Esophagus (tissue), 2 donors: ENCODE measurements around the gene CTSE. TPM values are rescaled to one million over a fixed set of nuclear protein-coding genes. Genes with fewer than 3 reads are reported as not detected.
A peak's percentile ranks its signal among the peaks of the same experiment; 100 is the strongest.

Source experiments
- H3K27ac ChIP-seq, 2 donors: one replicate each; pipeline ENCODE4 v1.5.1; 2013; ENCODE audit warnings: low read depth in 2 of 2, mild to moderate bottlenecking in 2 of 2, inconsistent platforms in 1 of 2, low read length in 1 of 2, moderate library complexity in 1 of 2
- H3K27me3 ChIP-seq, 2 donors: one replicate each; pipeline ENCODE4 v1.6.1; 2013; ENCODE audit warnings: low read length in 2 of 2, control low read depth in 1 of 2, mild to moderate bottlenecking in 1 of 2; ENCODE audit not compliant: insufficient read depth in 2 of 2, control insufficient read depth in 1 of 2
- H3K36me3 ChIP-seq, 2 donors: one replicate each; pipeline ENCODE4 v1.6.1; 2013; ENCODE audit warnings: low read length in 1 of 2; ENCODE audit not compliant: control insufficient read depth in 2 of 2, insufficient read depth in 2 of 2
- H3K4me1 ChIP-seq, 2 donors: one replicate each; pipeline ENCODE4 v1.6.1; 2013; ENCODE audit warnings: low read length in 1 of 2; ENCODE audit not compliant: control insufficient read depth in 2 of 2, insufficient read depth in 2 of 2
- H3K4me3 ChIP-seq, 2 donors: one replicate each; pipeline ENCODE4 v1.5.1; 2013; ENCODE audit warnings: low read length in 2 of 2, mild to moderate bottlenecking in 2 of 2, low read depth in 1 of 2, moderate library complexity in 1 of 2
- H3K9me3 ChIP-seq, 2 donors: one replicate each; pipeline ENCODE4 v1.6.1; 2013; ENCODE audit warnings: mild to moderate bottlenecking in 2 of 2, low read depth in 1 of 2, low read length in 1 of 2, moderate library complexity in 1 of 2; ENCODE audit not compliant: control insufficient read depth in 2 of 2, insufficient read depth in 1 of 2
- WGBS, 2 donors: extraction: QIAGEN DNeasy Blood & Tissue Kit; methylation state at CpG; one replicate each; pipeline ENCODE4 v1.1.7; 2013; 5-methylcytosine and 5-hydroxymethylcytosine counted together
- polyA plus RNA-seq, 2 donors: library from polyadenylated mRNA; stranded (reverse); fragments of 200-250 nt; gene quantifications; one replicate each; pipeline ENCODE4 v1.2.3, GENCODE V29; 2013
- donor health status: healthy with polysubstance abuse.
- donor health status: Bipolar disorder and iron deficiency.

Gene CTSE
- polyA plus RNA-seq, 2 donors: 0.09 to 0.53 TPM

DNA sequence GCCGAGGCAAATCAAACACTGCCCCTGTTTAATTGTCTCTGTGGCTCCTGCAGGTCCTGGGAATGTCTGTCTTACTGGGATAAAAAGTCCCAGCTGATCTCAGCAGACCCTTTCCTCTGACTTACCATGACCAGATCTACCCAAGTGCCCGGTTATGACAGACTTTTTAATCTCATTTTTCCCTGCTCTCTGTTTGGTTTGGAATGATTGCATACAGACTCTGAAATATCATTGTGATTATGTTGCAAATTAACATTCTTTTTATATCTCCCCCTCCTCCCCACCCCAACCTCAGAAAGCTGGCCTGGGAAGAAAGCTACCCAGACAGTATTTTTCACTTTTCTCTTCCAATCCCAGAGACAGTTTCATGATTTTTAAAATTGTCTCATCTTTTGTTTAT is 36.8 kb downstream of the CTSE start:
- Histone ChIP-seq H3K4me1 (peaks cover 0 to 15% of the 10 kb centered on the region in 2 donors), H3K36me3 (peaks cover 3 to 5% of the 10 kb centered on the region in 2 donors), H3K9me3 (no peaks in the 10 kb centered on the region), H3K4me3 (no peak overlapping the region), H3K27me3 (no peaks in the 10 kb centered on the region), H3K27ac (no peak overlapping the region)
- 53 to 63% methylated on average over 2 of the region's 2 CpGs for WGBS, 2 donors

DNA sequence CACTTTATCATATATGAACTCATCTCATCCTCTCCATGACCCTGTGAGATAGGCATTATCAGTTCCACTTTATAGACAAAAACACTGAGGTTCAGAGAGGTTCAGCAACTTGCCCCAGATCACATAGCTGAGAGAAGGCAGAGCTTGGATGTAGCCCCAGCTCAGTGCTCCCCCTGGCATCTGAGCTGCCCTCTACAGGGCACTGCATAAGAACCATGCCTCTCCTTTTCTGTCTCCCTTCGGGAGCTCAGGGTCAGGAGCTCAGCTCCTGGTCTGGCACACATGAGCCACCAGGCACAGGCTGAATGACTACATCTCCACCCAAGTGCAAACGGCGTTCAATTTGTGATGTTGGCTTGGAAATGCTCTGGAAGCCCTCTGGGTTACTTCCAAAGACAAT is 37.4 kb downstream of the CTSE start:
- Histone ChIP-seq H3K27me3 (no peaks in the 10 kb centered on the region), H3K4me3 (no peak overlapping the region), H3K27ac (no peak overlapping the region), H3K4me1 (peaks cover 0 to 15% of the 10 kb centered on the region in 2 donors), H3K9me3 (no peaks in the 10 kb centered on the region), H3K36me3 (peaks cover 3 to 5% of the 10 kb centered on the region in 2 donors)
- 48 to 53% methylated on average over 3 of the region's 3 CpGs for WGBS, 2 donors

DNA sequence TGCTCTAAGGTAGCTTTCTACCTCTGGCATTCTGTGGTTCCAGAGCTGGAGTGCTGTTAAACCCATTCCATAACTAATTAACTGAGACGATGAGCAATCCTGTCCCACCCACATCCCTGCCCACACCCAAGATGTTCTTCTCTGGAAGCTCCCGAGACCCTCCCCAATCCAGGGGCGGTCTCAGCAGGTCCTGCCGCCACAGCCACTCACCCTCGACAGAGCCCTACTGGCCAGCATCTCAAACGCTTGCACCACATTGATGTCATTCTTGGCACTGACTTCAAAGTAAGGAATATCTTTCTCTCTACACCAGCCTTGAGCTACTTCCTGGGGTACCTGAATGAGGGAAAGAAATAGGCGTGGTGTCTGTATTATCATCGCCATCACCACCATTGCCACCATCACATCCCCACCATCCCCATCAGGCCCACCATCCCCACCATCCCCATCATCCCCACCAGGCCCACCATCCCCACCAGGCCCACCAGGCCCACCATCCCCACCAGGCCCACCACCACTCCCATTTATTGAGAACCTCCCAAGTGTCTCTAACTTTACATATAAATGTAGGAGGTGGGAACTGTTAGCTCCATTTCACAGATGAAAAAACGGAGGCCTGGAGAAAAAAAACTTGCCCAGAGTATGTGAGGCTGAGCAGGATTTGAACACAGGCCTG is 38.2 kb downstream of the CTSE start:
- Histone ChIP-seq H3K27ac (no peak overlapping the region), H3K9me3 (no peaks in the 10 kb centered on the region), H3K4me1 (peaks cover 0 to 15% of the 10 kb centered on the region in 2 donors), H3K4me3 (no peak overlapping the region), H3K27me3 (no peaks in the 10 kb centered on the region), H3K36me3 (peaks cover 3 to 5% of the 10 kb centered on the region in 2 donors)
- whole genome bisulfite sequencing, 2 donors: 62 to 70% methylated on average over 9 of the region's 9 CpGs

DNA sequence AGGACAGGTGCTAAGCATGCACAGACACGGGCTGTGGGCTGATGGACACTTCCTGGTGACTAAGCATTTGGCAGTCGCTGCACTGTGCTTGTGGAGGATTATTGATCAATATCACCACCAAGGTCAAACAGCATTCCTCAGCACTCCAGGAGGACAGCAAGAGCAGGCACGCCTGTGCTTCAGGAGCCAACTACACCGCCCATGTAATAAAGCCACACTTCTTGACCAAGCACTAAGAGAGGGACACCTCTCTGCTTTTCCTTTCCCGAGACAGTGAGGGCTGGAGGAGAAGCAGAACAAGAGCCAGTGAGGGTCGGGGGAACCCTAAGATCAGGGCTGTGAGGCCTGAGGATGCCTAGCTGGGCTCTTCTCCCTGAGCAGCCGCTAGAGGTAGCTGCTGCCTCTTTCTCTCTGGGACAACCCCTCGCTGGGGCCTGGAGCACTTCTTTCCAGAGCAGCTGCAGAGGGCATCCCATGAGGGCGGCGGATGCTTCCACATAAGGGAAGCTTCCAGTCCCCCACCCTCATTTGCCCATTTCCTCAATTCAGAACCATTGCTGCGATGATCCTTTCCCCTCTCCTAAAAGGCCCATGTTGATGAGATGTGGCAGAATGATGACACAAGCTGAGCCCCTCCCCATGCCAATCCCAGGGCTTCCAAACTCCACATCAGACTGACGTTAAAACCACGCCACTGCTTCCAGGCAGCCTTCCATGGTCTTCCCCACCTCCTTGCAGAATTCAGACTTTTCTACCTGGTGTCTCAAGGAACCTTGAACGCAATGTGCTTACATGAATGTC is 39.6 kb downstream of the CTSE start:
- H3K4me3 ChIP-seq: no peak overlapping the region
- peaks cover 0 to 15% of the 10 kb centered on the region in 2 donors for H3K4me1 ChIP-seq
- H3K27ac ChIP-seq: peak overlapping the region; percentile 47 to 75
- WGBS, 2 donors: 27 to 37% methylated on average over 14 of the region's 14 CpGs
- H3K27me3 ChIP-seq: no peaks in the 10 kb centered on the region
- H3K36me3 ChIP-seq: peaks cover 0 to 5% of the 10 kb centered on the region in 2 donors
- H3K9me3 ChIP-seq: no peaks in the 10 kb centered on the region

DNA sequence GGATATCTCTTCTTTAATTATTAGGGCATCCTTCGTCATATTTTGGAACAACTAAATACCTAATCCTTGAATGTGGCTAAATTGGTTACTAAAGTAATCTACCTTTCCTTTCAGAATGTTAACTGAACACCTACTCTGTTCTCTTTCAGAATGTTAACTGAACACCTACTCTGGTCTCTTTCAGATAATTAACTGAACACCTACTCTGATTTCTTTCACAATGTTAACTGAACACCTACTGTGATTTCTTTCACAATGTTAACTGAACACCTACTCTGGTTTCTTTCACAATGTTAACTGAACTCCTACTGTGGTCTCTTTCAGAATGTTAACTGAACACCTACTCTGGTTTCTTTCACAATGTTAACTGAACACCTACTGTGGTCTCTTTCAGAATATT is 42.4 kb downstream of the CTSE start:
- H3K4me1 ChIP-seq: peaks cover 0 to 15% of the 10 kb centered on the region in 2 donors
- 95% methylated on average over 1 of the region's 1 CpG for WGBS, 2 donors
- H3K27me3 ChIP-seq: no peaks in the 10 kb centered on the region
- H3K27ac ChIP-seq: no peak overlapping the region
- no peaks in the 10 kb centered on the region for H3K9me3 ChIP-seq
- peaks cover 0 to 5% of the 10 kb centered on the region in 2 donors for H3K36me3 ChIP-seq
- no peak overlapping the region for H3K4me3 ChIP-seq

DNA sequence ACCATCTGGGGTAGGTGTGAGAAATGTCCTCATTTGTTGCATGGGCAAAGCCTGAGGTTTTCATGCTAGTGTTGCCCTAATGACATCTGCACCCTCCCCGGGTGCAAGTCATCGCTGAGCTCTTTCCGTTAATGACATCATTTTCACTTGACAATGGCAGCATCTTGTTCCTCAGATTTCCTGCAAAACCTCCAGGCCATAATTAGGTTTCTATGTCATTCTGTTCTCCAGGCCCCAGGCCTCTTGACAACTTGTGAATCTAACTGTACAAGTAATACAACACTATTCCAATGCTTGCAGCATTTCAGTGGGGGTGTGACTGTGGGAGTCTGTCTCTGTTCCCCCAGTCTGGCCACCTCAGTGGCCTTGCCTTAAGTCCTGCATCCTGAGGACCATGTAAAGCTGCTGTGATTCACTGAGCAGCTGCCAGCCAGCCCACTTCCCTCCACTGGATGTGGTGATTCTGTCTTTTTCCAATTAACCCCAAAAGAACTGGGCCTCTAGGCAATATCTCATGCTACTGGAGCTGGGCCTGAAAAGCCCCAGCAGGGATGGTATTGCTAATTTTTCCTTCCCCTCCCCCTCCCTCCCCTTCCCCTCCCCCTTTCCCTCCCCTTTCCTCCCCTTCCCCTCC is 43.3 kb downstream of the CTSE start:
- H3K36me3 ChIP-seq: peaks cover 0 to 5% of the 10 kb centered on the region in 2 donors
- peaks cover 0 to 22% of the 10 kb centered on the region in 2 donors for H3K4me1 ChIP-seq
- no peak overlapping the region for H3K27ac ChIP-seq
- 63 to 69% methylated on average over 3 of the region's 3 CpGs for WGBS, 2 donors
- no peaks in the 10 kb centered on the region for H3K27me3 ChIP-seq
- H3K4me3 ChIP-seq: no peak overlapping the region
- H3K9me3 ChIP-seq: no peaks in the 10 kb centered on the region

DNA sequence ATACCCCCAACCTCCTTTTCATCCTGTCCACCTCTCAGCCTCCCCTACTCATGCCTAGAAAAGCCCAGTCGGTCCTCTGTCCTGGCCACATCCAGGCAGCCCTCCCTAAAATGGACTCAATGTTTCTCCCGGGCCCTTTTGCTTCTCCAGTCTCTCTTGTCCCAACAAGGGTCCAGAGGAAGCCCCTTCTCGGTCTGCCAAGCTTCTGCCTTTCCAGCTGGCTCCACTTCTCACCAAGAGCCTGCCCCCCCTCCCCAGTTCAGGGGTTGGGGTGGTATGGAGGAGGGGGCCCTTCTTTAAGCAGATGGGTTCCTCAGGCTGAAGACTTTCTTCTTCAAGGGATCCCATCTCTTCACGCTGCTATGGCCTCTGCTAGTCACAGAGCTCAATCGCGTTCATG is 44.4 kb downstream of the CTSE start:
- 78 to 84% methylated on average over 6 of the region's 6 CpGs for WGBS, 2 donors
- no peak overlapping the region for H3K4me3 ChIP-seq
- H3K27ac ChIP-seq: no peak overlapping the region
- H3K36me3 ChIP-seq: peaks cover 0 to 5% of the 10 kb centered on the region in 2 donors
- H3K9me3 ChIP-seq: peaks cover 0 to 6% of the 10 kb centered on the region in 2 donors
- peaks cover 0 to 20% of the 10 kb centered on the region in 2 donors for H3K4me1 ChIP-seq
- no peaks in the 10 kb centered on the region for H3K27me3 ChIP-seq

DNA sequence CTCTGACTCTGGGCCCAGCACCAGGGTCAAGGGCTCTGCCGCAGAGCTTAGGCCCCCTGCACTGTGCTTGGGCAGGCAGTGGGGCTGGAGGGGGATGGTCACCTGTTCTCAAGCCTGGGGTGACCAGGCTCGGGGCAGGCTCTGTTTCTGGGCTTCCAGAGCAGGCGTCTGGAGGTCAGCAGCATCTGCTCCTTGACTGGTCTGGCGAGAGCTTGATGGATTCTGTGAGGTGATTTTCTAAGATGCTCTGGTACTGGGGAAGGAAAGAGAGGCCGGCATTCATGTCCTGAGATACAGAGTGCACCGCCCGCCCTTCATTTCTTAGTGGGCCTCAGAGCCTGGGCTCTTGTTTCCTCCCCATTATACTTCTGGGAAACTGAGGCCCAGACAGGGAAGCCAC is 45.0 kb downstream of the CTSE start:
- H3K4me3 ChIP-seq: no peak overlapping the region
- H3K9me3 ChIP-seq: peaks cover 0 to 11% of the 10 kb centered on the region in 2 donors
- whole genome bisulfite sequencing, 2 donors: 83% methylated on average over 7 of the region's 7 CpGs
- H3K27ac ChIP-seq: no peak overlapping the region
- H3K4me1 ChIP-seq: peaks cover 0 to 14% of the 10 kb centered on the region in 2 donors
- H3K27me3 ChIP-seq: no peaks in the 10 kb centered on the region
- H3K36me3 ChIP-seq: peaks cover 0 to 5% of the 10 kb centered on the region in 2 donors

DNA sequence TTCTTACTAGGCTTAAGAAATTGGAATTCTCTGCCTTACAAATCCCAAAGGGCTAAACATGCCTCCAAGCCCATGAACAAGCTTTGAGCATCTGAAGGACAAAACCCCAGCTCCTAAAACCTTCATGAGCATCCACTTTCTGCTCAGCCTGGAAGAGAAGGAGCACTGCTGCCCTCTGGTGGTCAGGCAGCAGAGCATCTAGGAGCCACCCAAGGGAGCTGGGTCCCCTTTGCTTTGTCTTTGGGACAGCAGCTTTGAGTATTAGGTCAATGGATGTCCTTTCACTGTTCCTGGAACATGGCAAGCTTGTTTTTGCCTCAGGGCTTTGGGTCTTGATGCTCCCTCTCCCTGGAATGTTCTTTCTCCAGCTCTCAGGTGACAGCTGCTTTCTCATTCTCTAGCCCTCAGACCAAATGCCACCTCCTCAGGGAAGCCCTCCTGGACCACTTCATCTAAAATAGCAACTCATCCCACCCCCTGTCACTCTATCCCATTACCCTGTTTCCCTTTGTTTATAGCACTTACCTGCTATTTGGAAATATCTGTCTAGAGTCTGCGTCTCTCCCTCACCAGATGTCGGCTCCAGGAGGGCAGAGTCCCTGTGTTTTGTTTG is 46.2 kb downstream of the CTSE start:
- Histone ChIP-seq H3K27ac (no peak overlapping the region), H3K36me3 (peaks cover 0 to 5% of the 10 kb centered on the region in 2 donors), H3K4me3 (no peak overlapping the region), H3K4me1 (peaks cover 0 to 18% of the 10 kb centered on the region in 2 donors), H3K27me3 (no peaks in the 10 kb centered on the region), H3K9me3 (peaks cover 0 to 16% of the 10 kb centered on the region in 2 donors)
- 92 to 94% methylated on average over 2 of the region's 2 CpGs for WGBS, 2 donors
